ENCODE measurements around the gene PAPSS2.
"Not testable (repeated sequence)": the region's sequence is repeated elsewhere in the genome, so short reads cannot be mapped to it uniquely, and the experiment has no call there.

Gene PAPSS2

DNA sequence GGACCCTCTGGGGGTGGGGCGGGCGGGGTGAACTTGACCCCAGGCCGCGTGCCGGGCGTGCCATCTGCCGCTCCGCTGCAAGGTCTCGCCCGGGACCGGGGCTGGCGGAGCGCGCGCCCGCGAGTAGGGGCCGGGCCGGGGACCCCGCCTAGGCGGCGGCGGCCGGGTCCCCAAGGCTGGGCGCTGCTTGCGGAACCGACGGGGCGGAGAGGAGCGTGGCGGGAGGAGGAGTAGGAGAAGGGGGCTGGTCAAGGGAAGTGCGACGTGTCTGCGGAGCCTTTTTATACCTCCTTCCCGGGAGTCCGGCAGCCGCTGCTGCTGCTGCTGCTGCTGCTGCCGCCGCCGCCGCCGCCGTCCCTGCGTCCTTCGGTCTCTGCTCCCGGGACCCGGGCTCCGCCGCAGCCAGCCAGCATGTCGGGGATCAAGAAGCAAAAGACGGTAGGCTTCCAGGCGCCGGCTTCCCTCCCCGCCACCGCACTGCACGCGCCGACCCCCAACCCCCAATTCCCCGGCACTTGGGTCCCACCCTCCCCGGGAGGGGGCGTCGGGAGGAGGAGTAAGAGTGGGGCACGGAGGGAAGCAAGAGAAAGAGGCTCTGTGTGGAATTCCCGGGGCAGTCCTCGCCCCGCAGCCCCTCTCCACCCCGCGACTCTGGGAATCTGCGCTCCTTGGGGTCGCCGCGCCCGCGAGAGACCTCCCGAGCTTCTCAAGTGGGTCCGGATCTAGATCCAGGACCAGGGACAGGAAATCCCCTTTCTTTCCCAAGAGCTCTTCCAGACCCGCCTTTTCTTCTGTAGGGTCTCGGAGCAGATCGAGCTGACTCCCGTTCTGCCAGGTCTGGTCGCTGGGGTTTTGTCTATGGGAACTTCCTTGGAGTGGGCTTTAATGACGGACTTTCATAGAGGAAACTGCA is at the start of gene PAPSS2:
Gene PAPSS2 (plus strand): TSS at position 308 of the 913 bp plus-strand sequence. CDS start 104 bp downstream, at position 412.
- Histone ChIP-seq H3K9me3 (ENCODE audit: control insufficient read depth, low read length) (no peaks in the 10 kb centered on the region), H3K27me3 (replicated peaks; ENCODE audit: control insufficient read depth, insufficient read depth, low read length) (no peaks in the 10 kb centered on the region), H3K4me1 (ENCODE audit: control insufficient read depth, insufficient read depth, low read length) (peaks cover 23% of the 10 kb centered on the region), H3K9ac (ENCODE audit: low read length) (peak within 1 kb of the TSS; percentile 97), H3K4me3 (ENCODE audit: low read length) (peak within 1 kb of the TSS; percentile 98), H3K36me3 (ENCODE audit: control insufficient read depth, insufficient read depth, low read length, severe bottlenecking) (no peaks in the 10 kb centered on the region)
- peak; percentile 82 for DNase-seq (ENCODE audit: low read depth)

GRCh38 chr10:87611341-87611740 is 48.3 kb upstream of the PAPSS2 start:
- H3K36me3 ChIP-seq (ENCODE audit: control insufficient read depth, insufficient read depth, low read length, severe bottlenecking); DNase-seq (ENCODE audit: low read depth); H3K4me3 ChIP-seq (ENCODE audit: low read length); H3K27me3 ChIP-seq (replicated peaks; ENCODE audit: control insufficient read depth, insufficient read depth, low read length); H3K9me3 ChIP-seq (ENCODE audit: control insufficient read depth, low read length); H3K4me1 ChIP-seq (ENCODE audit: control insufficient read depth, insufficient read depth, low read length); H3K9ac ChIP-seq (ENCODE audit: low read length): not testable (repeated sequence)

- Histone ChIP-seq H3K4me3 (ENCODE audit: low read length) (no peak overlapping the region), H3K9ac (ENCODE audit: low read length) (no peak overlapping the region), H3K36me3 (ENCODE audit: control insufficient read depth, insufficient read depth, low read length, severe bottlenecking) (no peaks in the 10 kb centered on the region), H3K9me3 (ENCODE audit: control insufficient read depth, low read length) (peaks cover 2% of the 10 kb centered on the region), H3K4me1 (ENCODE audit: control insufficient read depth, insufficient read depth, low read length) (no peaks in the 10 kb centered on the region), H3K27me3 (replicated peaks; ENCODE audit: control insufficient read depth, insufficient read depth, low read length) (no peaks in the 10 kb centered on the region)
- DNase-seq (ENCODE audit: low read depth): no peak
Measured at GRCh38 chr10:87612115-87612514, 47.6 kb upstream of the PAPSS2 start.

GRCh38 chr10:87613751-87614150 is 45.9 kb upstream of the PAPSS2 start:
- no peak overlapping the region for H3K4me3 ChIP-seq (ENCODE audit: low read length)
- DNase-seq (ENCODE audit: low read depth): peak; percentile 76
- peaks cover 3% of the 10 kb centered on the region for H3K4me1 ChIP-seq (ENCODE audit: control insufficient read depth, insufficient read depth, low read length)
- no peaks in the 10 kb centered on the region for H3K36me3 ChIP-seq (ENCODE audit: control insufficient read depth, insufficient read depth, low read length, severe bottlenecking)
- H3K9ac ChIP-seq (ENCODE audit: low read length): no peak overlapping the region
- H3K27me3 ChIP-seq (replicated peaks; ENCODE audit: control insufficient read depth, insufficient read depth, low read length): peaks cover 5% of the 10 kb centered on the region
- H3K9me3 ChIP-seq (ENCODE audit: control insufficient read depth, low read length): peaks cover 2% of the 10 kb centered on the region

- DNase-seq (ENCODE audit: low read depth): no peak
- Histone ChIP-seq H3K4me1 (ENCODE audit: control insufficient read depth, insufficient read depth, low read length) (peaks cover 7% of the 10 kb centered on the region), H3K9ac (ENCODE audit: low read length) (no peak overlapping the region), H3K27me3 (replicated peaks; ENCODE audit: control insufficient read depth, insufficient read depth, low read length) (peaks cover 5% of the 10 kb centered on the region), H3K4me3 (ENCODE audit: low read length) (no peak overlapping the region), H3K36me3 (ENCODE audit: control insufficient read depth, insufficient read depth, low read length, severe bottlenecking) (no peaks in the 10 kb centered on the region), H3K9me3 (ENCODE audit: control insufficient read depth, low read length) (peaks cover 2% of the 10 kb centered on the region)
Measured at GRCh38 chr10:87615856-87616255, 43.8 kb upstream of the PAPSS2 start.

DNA sequence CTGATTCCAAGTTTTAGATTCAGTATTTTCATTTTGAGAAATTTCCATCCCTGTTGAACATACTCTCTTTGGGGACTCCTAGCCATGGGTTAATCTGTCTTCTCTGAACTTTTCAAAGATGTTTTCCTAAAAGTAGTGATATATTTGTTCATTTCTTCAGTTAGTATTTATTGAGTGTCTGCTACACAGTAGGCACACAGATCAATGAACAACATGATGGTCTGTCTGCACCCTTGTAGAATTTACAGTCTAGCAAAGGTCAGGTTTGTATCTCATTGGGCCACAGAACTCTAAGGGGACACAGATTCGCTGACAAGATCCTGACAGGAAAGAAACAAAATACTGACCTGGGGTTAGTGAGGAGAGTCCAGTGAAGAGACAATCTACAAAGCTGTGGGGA is 42.2 kb upstream of the PAPSS2 start:
- H3K4me3 ChIP-seq (ENCODE audit: low read length): no peak overlapping the region
- no peak overlapping the region for H3K9ac ChIP-seq (ENCODE audit: low read length)
- no peaks in the 10 kb centered on the region for H3K9me3 ChIP-seq (ENCODE audit: control insufficient read depth, low read length)
- peaks cover 7% of the 10 kb centered on the region for H3K4me1 ChIP-seq (ENCODE audit: control insufficient read depth, insufficient read depth, low read length)
- no peak for DNase-seq (ENCODE audit: low read depth)
- peaks cover 5% of the 10 kb centered on the region for H3K27me3 ChIP-seq (replicated peaks; ENCODE audit: control insufficient read depth, insufficient read depth, low read length)
- no peaks in the 10 kb centered on the region for H3K36me3 ChIP-seq (ENCODE audit: control insufficient read depth, insufficient read depth, low read length, severe bottlenecking)

GRCh38 chr10:87618566-87619423 is 40.9 kb upstream of the PAPSS2 start:
- no peak overlapping the region for H3K9ac ChIP-seq (ENCODE audit: low read length)
- H3K4me1 ChIP-seq (ENCODE audit: control insufficient read depth, insufficient read depth, low read length): peaks cover 7% of the 10 kb centered on the region
- H3K27me3 ChIP-seq (replicated peaks; ENCODE audit: control insufficient read depth, insufficient read depth, low read length): peaks cover 5% of the 10 kb centered on the region
- no peak for DNase-seq (ENCODE audit: low read depth)
- H3K36me3 ChIP-seq (ENCODE audit: control insufficient read depth, insufficient read depth, low read length, severe bottlenecking): no peaks in the 10 kb centered on the region
- H3K9me3 ChIP-seq (ENCODE audit: control insufficient read depth, low read length): no peaks in the 10 kb centered on the region
- H3K4me3 ChIP-seq (ENCODE audit: low read length): no peak overlapping the region

- DNase-seq (ENCODE audit: low read depth): peak; percentile 47
Measured at GRCh38 chr10:87619705-87620104, 40.0 kb upstream of the PAPSS2 start.

GRCh38 chr10:87621440-87621839 is 38.2 kb upstream of the PAPSS2 start:
- not testable (repeated sequence) for H3K36me3 ChIP-seq (ENCODE audit: control insufficient read depth, insufficient read depth, low read length, severe bottlenecking); DNase-seq (ENCODE audit: low read depth); H3K4me1 ChIP-seq (ENCODE audit: control insufficient read depth, insufficient read depth, low read length); H3K4me3 ChIP-seq (ENCODE audit: low read length); H3K9me3 ChIP-seq (ENCODE audit: control insufficient read depth, low read length); H3K9ac ChIP-seq (ENCODE audit: low read length); H3K27me3 ChIP-seq (replicated peaks; ENCODE audit: control insufficient read depth, insufficient read depth, low read length)

More at GRCh38 chr10:87619705-87620104, 40.0 kb upstream of the PAPSS2 start:
- Histone ChIP-seq H3K4me3 (ENCODE audit: low read length) (no peak overlapping the region), H3K9me3 (ENCODE audit: control insufficient read depth, low read length) (no peaks in the 10 kb centered on the region), H3K4me1 (ENCODE audit: control insufficient read depth, insufficient read depth, low read length) (peaks cover 7% of the 10 kb centered on the region), H3K9ac (ENCODE audit: low read length) (no peak overlapping the region), H3K36me3 (ENCODE audit: control insufficient read depth, insufficient read depth, low read length, severe bottlenecking) (no peaks in the 10 kb centered on the region), H3K27me3 (replicated peaks; ENCODE audit: control insufficient read depth, insufficient read depth, low read length) (peaks cover 5% of the 10 kb centered on the region)

DNA sequence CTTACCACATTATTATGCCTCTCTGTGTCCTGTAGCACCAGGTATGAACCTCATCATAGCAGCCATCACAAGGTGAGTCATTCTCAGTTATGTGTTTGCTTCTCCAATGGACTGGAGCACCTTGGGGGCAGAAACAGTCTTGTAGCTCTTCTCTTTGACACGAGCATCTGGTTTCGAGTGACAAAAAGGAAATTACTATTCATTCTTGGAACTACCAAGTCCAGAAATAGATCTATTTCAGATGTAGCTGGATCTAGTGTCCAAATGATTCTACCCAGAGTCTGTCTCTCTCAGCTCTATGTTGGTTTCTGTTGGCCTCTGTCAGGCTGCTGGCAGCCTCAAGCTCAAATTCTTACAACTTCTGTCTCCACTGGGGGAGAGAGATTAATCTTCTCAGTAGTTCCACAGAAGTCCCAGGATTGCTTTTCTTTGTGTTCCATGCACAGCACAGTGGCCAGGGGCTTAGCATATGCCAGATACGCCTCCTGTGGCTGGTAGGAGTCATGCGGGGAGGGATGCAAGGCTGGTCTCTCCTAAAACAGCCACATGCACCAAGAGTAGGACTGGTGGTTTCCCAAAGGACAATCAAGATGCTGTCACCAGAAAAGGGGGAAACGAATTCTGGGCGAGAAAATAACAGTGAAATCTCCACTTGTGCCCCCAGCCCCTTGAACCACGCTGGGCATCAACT is 37.2 kb upstream of the PAPSS2 start:
- Histone ChIP-seq H3K27me3 (replicated peaks; ENCODE audit: control insufficient read depth, insufficient read depth, low read length) (peaks cover 2% of the 10 kb centered on the region), H3K4me3 (ENCODE audit: low read length) (no peak overlapping the region), H3K4me1 (ENCODE audit: control insufficient read depth, insufficient read depth, low read length) (peaks cover 7% of the 10 kb centered on the region), H3K36me3 (ENCODE audit: control insufficient read depth, insufficient read depth, low read length, severe bottlenecking) (no peaks in the 10 kb centered on the region), H3K9me3 (ENCODE audit: control insufficient read depth, low read length) (no peaks in the 10 kb centered on the region), H3K9ac (ENCODE audit: low read length) (no peak overlapping the region)
- DNase-seq (ENCODE audit: low read depth): no peak

- H3K9ac ChIP-seq (ENCODE audit: low read length): no peak overlapping the region
- peaks cover 7% of the 10 kb centered on the region for H3K4me1 ChIP-seq (ENCODE audit: control insufficient read depth, insufficient read depth, low read length)
- H3K4me3 ChIP-seq (ENCODE audit: low read length): no peak overlapping the region
- H3K27me3 ChIP-seq (replicated peaks; ENCODE audit: control insufficient read depth, insufficient read depth, low read length): no peaks in the 10 kb centered on the region
- no peaks in the 10 kb centered on the region for H3K36me3 ChIP-seq (ENCODE audit: control insufficient read depth, insufficient read depth, low read length, severe bottlenecking)
- H3K9me3 ChIP-seq (ENCODE audit: control insufficient read depth, low read length): no peaks in the 10 kb centered on the region
- DNase-seq (ENCODE audit: low read depth): no peak
Measured at GRCh38 chr10:87623191-87623590, 36.5 kb upstream of the PAPSS2 start.

All from adipocyte (in vitro differentiated cells).